HG02588 (cell line): Measurements from ENCODE around the gene SCN9A.

Source experiments
- ATAC-seq: cut with Tn5 transposase; IDR thresholded peaks from one replicate; pipeline ENCODE4 v1.9.1; 2021; ENCODE audit warnings: mild to moderate bottlenecking, moderate library complexity; ENCODE audit not compliant: unreplicated experiment

SCN9A gene

GRCh38 chr2:166181813-166182154 is 194.0 kb downstream of the SCN9A start:
- ATAC-seq, result no peak

- peak; percentile 85 for ATAC-seq
Observed at GRCh38 chr2:166180951-166181812, 194.6 kb downstream of the SCN9A start.

GRCh38 chr2:166179201-166179600 is 196.5 kb downstream of the SCN9A start:
- ATAC-seq, result no peak

- ATAC-seq, result no peak
Observed at GRCh38 chr2:166173263-166173662, 202.5 kb downstream of the SCN9A start.

GRCh38 chr2:166171216-166171615 is 204.5 kb downstream of the SCN9A start:
- ATAC-seq, result no peak

GRCh38 chr2:166170356-166170755 is 205.4 kb downstream of the SCN9A start:
- ATAC-seq, result peak; percentile 58

- no peak for ATAC-seq
Observed at GRCh38 chr2:166167449-166167848, 208.3 kb downstream of the SCN9A start.

GRCh38 chr2:166163775-166164174 is 212.0 kb downstream of the SCN9A start:
- no peak for ATAC-seq

GRCh38 chr2:166158546-166158945 is 217.2 kb downstream of the SCN9A start:
- ATAC-seq, result no peak

GRCh38 chr2:166157578-166157977 is 218.2 kb downstream of the SCN9A start:
- no peak for ATAC-seq

GRCh38 chr2:166156985-166157490 is 218.7 kb downstream of the SCN9A start:
- ATAC-seq, result no peak

GRCh38 chr2:166155589-166155988 is 220.2 kb downstream of the SCN9A start:
- ATAC-seq, result no peak

- no peak for ATAC-seq
Observed at GRCh38 chr2:166154685-166155338, 220.9 kb downstream of the SCN9A start.

GRCh38 chr2:166152064-166152463 is 223.7 kb downstream of the SCN9A start:
- no peak for ATAC-seq

- ATAC-seq, result no peak
Observed at GRCh38 chr2:166148500-166149400, 227.0 kb downstream of the SCN9A start.

GRCh38 chr2:166147883-166148282 is 227.9 kb downstream of the SCN9A start:
- no peak for ATAC-seq
